Keratinocyte (primary cell): ENCODE data around the gene PCK2. TPM values are rescaled to one million over a fixed set of nuclear protein-coding genes. Genes with fewer than 3 reads are reported as not detected.

Source experiments
- DNase-seq: peaks from one replicate; pipeline ENCODE4 v3.0.0-alpha.2; 2011; ENCODE audit warnings: low read depth, missing footprints, low spot score
- FAIRE-seq: peaks from 2 replicates; lab custom pipeline; 2011; peaks lifted over from hg19 to GRCh38; lab: Jason Lieb, UNC
- H2AFZ ChIP-seq: 2 replicates; pipeline ENCODE4 v1.6.0; 2012; ENCODE audit warnings: low read length, control low read depth, inconsistent platforms; ENCODE audit not compliant: control insufficient read depth
- H3K27ac ChIP-seq: 2 replicates; pipeline ENCODE4 v1.5.1; 2011; ENCODE audit warnings: low read length; ENCODE audit not compliant: control insufficient read depth, insufficient read depth
- H3K27me3 ChIP-seq: 3 replicates; pipeline ENCODE4 v1.6.0; 2011; ENCODE audit warnings: low read length; ENCODE audit not compliant: control insufficient read depth, insufficient read depth; ENCODE audit errors: extremely low read depth
- H3K36me3 ChIP-seq, 2 experiments: 2 replicates in 1 of 2; 3 replicates in 1 of 2; pipeline ENCODE4 v1.5.1; 2011; ENCODE audit warnings: low read length in 2 of 2, mild to moderate bottlenecking in 1 of 2; ENCODE audit not compliant: control insufficient read depth in 2 of 2, insufficient read depth in 2 of 2; ENCODE audit errors: extremely low read depth in 1 of 2
- H3K4me1 ChIP-seq: 3 replicates; pipeline ENCODE4 v1.5.1; 2011; ENCODE audit warnings: low read length; ENCODE audit not compliant: control insufficient read depth, insufficient read depth; ENCODE audit errors: extremely low read depth
- H3K4me2 ChIP-seq: 3 replicates; pipeline ENCODE4 v1.6.0; 2011; ENCODE audit warnings: low read depth, low read length; ENCODE audit not compliant: control insufficient read depth, insufficient read depth; ENCODE audit errors: extremely low read depth
- H3K4me3 ChIP-seq, 3 experiments: fragments of 200-600 bp in 1 of 3; sonication (generic) in 1 of 3; 2 replicates in 2 of 3; 3 replicates in 1 of 3; pipeline ENCODE4 v1.5.1; 2011 to 2016; ENCODE audit warnings: low read length in 3 of 3, mild to moderate bottlenecking in 3 of 3, control low read depth in 2 of 3, inconsistent platforms in 1 of 3, low read depth in 1 of 3, mixed read lengths in 1 of 3, mixed run types in 1 of 3, moderate library complexity in 1 of 3; ENCODE audit not compliant: control insufficient read depth in 2 of 3, insufficient read depth in 2 of 3; ENCODE audit errors: extremely low read depth in 1 of 3
- H3K79me2 ChIP-seq: 2 replicates; pipeline ENCODE4 v1.6.0; 2012; ENCODE audit warnings: low read length; ENCODE audit not compliant: control insufficient read depth, insufficient read depth
- H3K9ac ChIP-seq: 3 replicates; pipeline ENCODE4 v1.6.0; 2011; ENCODE audit warnings: low read length; ENCODE audit not compliant: control insufficient read depth, insufficient read depth; ENCODE audit errors: extremely low read depth
- H3K9me1 ChIP-seq: 3 replicates; pipeline ENCODE4 v1.6.0; 2011; ENCODE audit warnings: low read length; ENCODE audit not compliant: control insufficient read depth, insufficient read depth; ENCODE audit errors: extremely low read depth
- H3K9me3 ChIP-seq: 2 replicates; pipeline ENCODE4 v1.5.1; 2012; ENCODE audit warnings: low read depth, low read length; ENCODE audit not compliant: control insufficient read depth
- H4K20me1 ChIP-seq: 3 replicates; pipeline ENCODE4 v1.6.0; 2011; ENCODE audit warnings: low read length; ENCODE audit not compliant: control insufficient read depth, insufficient read depth; ENCODE audit errors: extremely low read depth
- EZH2 ChIP-seq: IDR thresholded peaks from one replicate; pipeline ENCODE4 v1.6.1; 2012; ENCODE audit warnings: inconsistent platforms, mild to moderate bottlenecking, low read length, moderate library complexity
- dilution Hi-C: fragments of 300-500 bp; cut with MboI; formaldehyde crosslinking; loops from one replicate; pipeline ENCODE4 v1.7.0; 2020; ENCODE audit warnings: low sequenced_read_pairs; ENCODE audit not compliant: extremely low pct_ligation_motif_present
- polyA plus RNA-seq, 5 experiments: library from polyadenylated mRNA; depleted of rRNA in 3 of 5; stranded (reverse) in 3 of 5; stranded (forward) in 1 of 5; unstranded in 1 of 5; fragments of >200 nt; gene quantifications; 1 replicate in 1 of 5; 2 replicates in 3 of 5; 3 replicates in 1 of 5; pipeline versions ENCODE4 v1.2.1 to v1.2.3, GENCODE V29; 2011 to 2012; ENCODE audit warnings: missing spikeins in 2 of 5, low read depth in 1 of 5, low replicate concordance in 1 of 5
- TF ChIP-seq, protein P1 (sequence below), 3 experiments: IDR thresholded peaks in 1 of 3; conservative IDR thresholded peaks in 1 of 3; optimal IDR thresholded peaks in 1 of 3; 2 replicates in 2 of 3; 3 replicates in 1 of 3; pipeline versions ENCODE3 to v1.5.1; 2011; ENCODE audit warnings: low read length in 3 of 3, mild to moderate bottlenecking in 3 of 3, moderate library complexity in 2 of 3, control low read depth in 1 of 3, inconsistent platforms in 1 of 3; ENCODE audit not compliant: insufficient read depth in 2 of 3; ENCODE audit errors: extremely low read depth in 1 of 3

Gene PCK2
- polyA plus RNA-seq, 1 donor (not counting 4 experiments of a cell fraction or from before 2014, with no cell fraction given) = 16.6 TPM

DNA sequence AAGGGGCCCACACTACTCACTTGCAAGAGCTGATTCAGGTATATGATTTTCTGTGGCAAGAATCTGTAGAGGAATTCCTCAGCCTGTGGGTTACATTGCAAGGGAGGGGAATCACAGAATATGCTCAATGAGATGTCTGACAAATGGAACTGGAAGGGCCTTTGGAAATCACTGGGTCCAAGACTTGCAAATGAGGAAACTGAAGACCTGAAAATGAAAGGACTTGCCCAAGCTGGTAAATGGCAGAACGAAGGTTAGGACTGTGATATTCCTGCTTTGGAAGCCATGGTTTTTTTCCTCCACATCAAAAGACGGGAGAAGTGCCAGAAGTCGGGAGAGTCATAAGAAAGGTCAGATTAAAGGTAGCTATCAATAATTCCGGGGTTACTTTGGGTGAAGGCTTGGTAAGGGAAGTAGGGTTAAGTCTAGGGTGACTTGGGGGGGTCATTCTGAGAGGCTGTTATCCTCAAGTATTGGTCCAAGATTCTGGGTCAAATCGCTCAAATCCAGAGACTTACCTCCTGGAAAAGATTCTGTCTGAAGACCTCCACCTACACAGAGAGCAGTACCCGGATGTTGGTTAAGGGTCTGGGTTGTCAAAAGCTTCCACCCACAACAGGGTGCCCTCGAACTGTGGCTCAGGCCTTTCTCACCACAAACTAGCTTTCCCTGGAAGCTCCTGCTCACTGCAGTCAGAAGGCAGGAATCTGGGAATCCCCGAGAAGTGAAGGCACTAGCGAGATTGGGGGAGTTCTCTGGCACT lies 51.8 kb downstream of the PCK2 start:
- H3K4me1 ChIP-seq = peaks cover 27% of the 10 kb centered on the region
- peak overlapping the region; percentile 85 for H3K27ac ChIP-seq
- peaks cover 59% of the 10 kb centered on the region for H3K79me2 ChIP-seq
- H4K20me1 ChIP-seq = no peaks in the 10 kb centered on the region
- H3K36me3 ChIP-seq = peaks cover 22 to 35% of the 10 kb centered on the region in 2 experiments
- TF ChIP-seq EZH2 = no peak
- TF ChIP-seq, protein P1, sequence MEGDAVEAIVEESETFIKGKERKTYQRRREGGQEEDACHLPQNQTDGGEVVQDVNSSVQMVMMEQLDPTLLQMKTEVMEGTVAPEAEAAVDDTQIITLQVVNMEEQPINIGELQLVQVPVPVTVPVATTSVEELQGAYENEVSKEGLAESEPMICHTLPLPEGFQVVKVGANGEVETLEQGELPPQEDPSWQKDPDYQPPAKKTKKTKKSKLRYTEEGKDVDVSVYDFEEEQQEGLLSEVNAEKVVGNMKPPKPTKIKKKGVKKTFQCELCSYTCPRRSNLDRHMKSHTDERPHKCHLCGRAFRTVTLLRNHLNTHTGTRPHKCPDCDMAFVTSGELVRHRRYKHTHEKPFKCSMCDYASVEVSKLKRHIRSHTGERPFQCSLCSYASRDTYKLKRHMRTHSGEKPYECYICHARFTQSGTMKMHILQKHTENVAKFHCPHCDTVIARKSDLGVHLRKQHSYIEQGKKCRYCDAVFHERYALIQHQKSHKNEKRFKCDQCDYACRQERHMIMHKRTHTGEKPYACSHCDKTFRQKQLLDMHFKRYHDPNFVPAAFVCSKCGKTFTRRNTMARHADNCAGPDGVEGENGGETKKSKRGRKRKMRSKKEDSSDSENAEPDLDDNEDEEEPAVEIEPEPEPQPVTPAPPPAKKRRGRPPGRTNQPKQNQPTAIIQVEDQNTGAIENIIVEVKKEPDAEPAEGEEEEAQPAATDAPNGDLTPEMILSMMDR (optimal IDR thresholded peaks at IDR 0.05 in 1 of 3, IDR thresholded peaks at IDR 0.05 in 1 of 3, conservative IDR thresholded peaks at IDR 0.05 in 1 of 3; ENCODE audit: extremely low read depth in 1 of 3, insufficient read depth in 2 of 3, low read length in 3 of 3) = no peak
- H2AFZ ChIP-seq = peak overlapping the region; percentile 72
- dilution Hi-C loops = no loop called here
- no peak for FAIRE-seq
- peak overlapping the region; percentile 93 for H3K4me2 ChIP-seq
- no peaks in the 10 kb centered on the region for H3K27me3 ChIP-seq
- H3K9me3 ChIP-seq = no peaks in the 10 kb centered on the region
- peak overlapping the region; percentile 79 to 97 (median 82) for H3K4me3 ChIP-seq
- peaks cover 2% of the 10 kb centered on the region for H3K9me1 ChIP-seq
- no peak for DNase-seq
- peak overlapping the region; percentile 88 for H3K9ac ChIP-seq

DNA sequence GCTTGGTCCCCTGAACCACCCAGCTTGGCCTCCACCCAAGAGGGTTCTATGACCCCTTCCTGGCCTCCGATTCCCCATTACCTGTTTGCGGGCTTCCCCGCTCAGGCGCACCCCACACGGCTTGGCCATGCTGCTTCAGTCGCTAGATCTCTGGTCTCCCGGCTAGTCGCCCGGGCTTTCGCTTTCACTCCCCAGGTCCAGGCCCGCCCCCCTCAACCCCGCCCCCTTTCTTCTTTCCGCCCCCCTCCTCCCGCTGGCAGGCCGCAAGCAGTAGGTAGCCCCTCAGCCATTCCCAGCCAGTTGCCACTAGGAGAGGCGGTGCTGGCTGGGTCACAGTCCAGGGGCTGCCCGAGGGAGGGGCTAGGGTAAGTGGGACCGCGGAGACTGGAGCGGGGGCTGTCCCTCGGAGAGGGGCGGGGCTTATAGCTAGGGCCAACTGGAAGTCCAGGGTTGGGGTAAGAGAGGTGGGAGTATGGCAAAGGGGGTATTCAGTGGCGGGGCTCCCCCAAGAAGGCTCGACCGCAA lies 52.4 kb downstream of the PCK2 start, which contains the start of gene PSME2:
PSME2 (minus strand) TSS at position 158 of the 525 bp plus-strand sequence; CDS start at position 129, 29 bp downstream.
- Histone ChIP-seq H3K79me2 (peaks cover 60% of the 10 kb centered on the region), H3K36me3 (peaks cover 27 to 41% of the 10 kb centered on the region in 2 experiments), H3K9ac (peak within 1 kb of the TSS; percentile 88), H3K9me3 (no peaks in the 10 kb centered on the region), H3K4me1 (peaks cover 27% of the 10 kb centered on the region), H3K9me1 (peaks cover 2% of the 10 kb centered on the region), H4K20me1 (no peaks in the 10 kb centered on the region), H3K27ac (peak within 1 kb of the TSS; percentile 86), H3K4me2 (peak within 1 kb of the TSS; percentile 97), H2AFZ (peak within 1 kb of the TSS; percentile 72), H3K4me3 (peak within 1 kb of the TSS; percentile 82 to 97 (median 91)), H3K27me3 (no peaks in the 10 kb centered on the region)
- DNase-seq = peak; percentile 83
- no peak for FAIRE-seq
- TF ChIP-seq EZH2 = no peak
- TF ChIP-seq, protein P1 (optimal IDR thresholded peaks at IDR 0.05 in 1 of 3, IDR thresholded peaks at IDR 0.05 in 1 of 3, conservative IDR thresholded peaks at IDR 0.05 in 1 of 3; ENCODE audit: extremely low read depth in 1 of 3, insufficient read depth in 2 of 3, low read length in 3 of 3) = no peak
- dilution Hi-C loops = no loop called here
